ENCODE data around the gene ADK. TPM values are rescaled to one million over a fixed set of nuclear protein-coding genes. Genes with fewer than 3 reads are reported as not detected.

ADK gene
- total and polyA plus RNA-seq, 2 donors from 2014 or later: 33.0 to 38.3 TPM

- DNase-seq (peak in 1 of 5 donors; percentile 30), FAIRE-seq (no peak)
- intact Hi-C loops (cut with DNase I): no loop called here
- H3K27ac ChIP-seq (ENCODE audit: low read depth in 2 of 2, low read length in 2 of 2): no peak overlapping the region
- no peak overlapping the region for H3K9ac ChIP-seq (ENCODE audit: low read length in 3 of 3)
- H3K9me3 ChIP-seq (ENCODE audit: control insufficient read depth in 2 of 3, insufficient read depth in 1 of 3, low read length in 3 of 3): no peaks in the 10 kb centered on the region
- TF ChIP-seq CTCF (IDR thresholded peaks at IDR 0.05; ENCODE audit: borderline replicate concordance, extremely low read depth, insufficient read depth): no peak
- H3K27me3 ChIP-seq (ENCODE audit: control insufficient read depth, insufficient read depth, low read length): no peaks in the 10 kb centered on the region
- H3K4me3 ChIP-seq (ENCODE audit: low read length in 3 of 3): no peak overlapping the region
- H3K36me3 ChIP-seq (ENCODE audit: control insufficient read depth in 2 of 3, insufficient read depth in 3 of 3, low read length in 3 of 3): no peaks in the 10 kb centered on the region
- peaks cover 0 to 7% (median 3%) of the 10 kb centered on the region in 3 donors for H3K4me1 ChIP-seq (ENCODE audit: control insufficient read depth in 2 of 3, insufficient read depth in 2 of 3, low read depth in 1 of 3, low read length in 3 of 3)
Measured at GRCh38 chr10:74582566-74582965, 431.5 kb downstream of the ADK start.

DNA sequence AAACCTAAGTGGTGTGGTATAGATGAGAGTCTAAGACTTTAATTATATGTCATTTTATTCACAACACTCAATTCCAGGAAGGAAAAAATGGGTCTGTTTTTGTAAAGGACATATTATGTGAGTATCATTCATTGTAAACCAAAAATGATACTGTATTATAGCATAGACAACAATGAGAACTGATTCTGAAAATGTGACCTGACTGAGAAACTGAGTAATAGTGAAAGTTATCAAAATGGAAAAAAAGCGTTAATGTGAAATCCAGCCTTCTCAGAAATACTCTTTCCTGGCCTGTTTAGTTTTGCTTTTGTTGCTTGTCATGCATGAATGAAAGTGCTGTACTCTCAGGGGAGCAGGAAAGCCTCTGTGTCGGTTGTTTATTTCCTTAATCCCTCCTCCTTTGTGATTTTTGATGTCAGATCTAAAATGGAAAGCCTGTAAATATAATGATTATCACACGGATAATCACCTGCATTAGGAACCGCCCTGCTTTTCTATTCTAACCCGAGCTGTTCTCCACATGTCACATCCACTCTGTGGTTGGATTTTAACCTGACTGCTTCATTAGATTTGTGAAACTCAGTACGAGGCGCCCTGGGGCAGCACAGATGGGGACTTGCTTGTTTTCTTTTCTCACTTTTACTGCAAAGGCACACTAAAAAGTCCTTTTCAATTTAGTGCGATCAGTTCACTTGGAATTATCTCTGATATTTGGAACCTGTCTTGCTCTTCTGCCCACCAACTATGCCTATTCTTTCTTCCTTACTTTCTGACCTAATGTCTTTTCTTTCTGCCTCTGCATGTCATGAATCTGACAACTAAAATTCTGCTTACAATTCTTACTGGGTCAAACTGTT, 434.4 kb downstream of the ADK start:
- DNase-seq (peak in 4 of 5 donors; percentile 49 to 76 (median 64)), FAIRE-seq (no peak)
- Histone ChIP-seq H3K9me3 (ENCODE audit: control insufficient read depth in 2 of 3, insufficient read depth in 1 of 3, low read length in 3 of 3) (no peaks in the 10 kb centered on the region), H3K4me3 (ENCODE audit: low read length in 3 of 3) (peak overlapping the region; percentile 8 to 48 (median 24)), H3K4me1 (ENCODE audit: control insufficient read depth in 2 of 3, insufficient read depth in 2 of 3, low read depth in 1 of 3, low read length in 3 of 3) (peaks cover 5 to 19% (median 7%) of the 10 kb centered on the region in 3 donors), H3K9ac (ENCODE audit: low read length in 3 of 3) (peak overlapping the region in 1 of 3 donors; percentile 14), H3K27ac (ENCODE audit: low read depth in 2 of 2, low read length in 2 of 2) (peak overlapping the region; percentile 5 to 48), H3K36me3 (ENCODE audit: control insufficient read depth in 2 of 3, insufficient read depth in 3 of 3, low read length in 3 of 3) (no peaks in the 10 kb centered on the region), H3K27me3 (ENCODE audit: control insufficient read depth, insufficient read depth, low read length) (no peaks in the 10 kb centered on the region)
- TF ChIP-seq CTCF (IDR thresholded peaks at IDR 0.05; ENCODE audit: borderline replicate concordance, extremely low read depth, insufficient read depth): no peak
- intact Hi-C loops (cut with DNase I): no loop called here

DNA sequence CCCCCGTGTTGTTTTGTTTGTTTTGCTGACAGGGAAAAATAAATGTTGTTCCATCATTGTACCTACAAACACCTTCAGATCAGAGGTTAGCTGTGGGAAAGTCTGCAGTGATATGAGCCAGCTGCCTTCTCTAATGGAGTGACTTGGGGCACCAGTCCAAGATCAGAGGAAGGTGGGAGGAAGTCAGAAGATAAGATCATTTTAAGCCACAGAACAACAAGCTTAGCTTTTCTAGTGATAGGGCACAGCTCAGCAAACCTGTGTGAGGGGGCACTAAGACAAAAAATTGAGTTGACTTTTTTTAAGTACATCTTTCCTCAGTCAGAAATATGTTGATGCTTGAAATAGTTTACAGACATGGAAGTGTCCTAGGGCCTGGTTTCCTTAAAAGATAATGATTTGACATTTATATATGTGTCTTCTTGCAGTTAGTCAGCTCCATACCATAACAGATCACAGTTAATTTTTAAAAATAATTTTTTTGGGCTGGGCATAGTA, 435.1 kb downstream of the ADK start:
- peak in 3 of 5 donors; percentile 14 to 59 (median 50) for DNase-seq
- Histone ChIP-seq H3K27ac (ENCODE audit: low read depth in 2 of 2, low read length in 2 of 2) (peak overlapping the region; percentile 5 to 12), H3K4me3 (ENCODE audit: low read length in 3 of 3) (peak overlapping the region in 2 of 3 donors; percentile 24 to 48)

More for the DNA sequence above, 435.1 kb downstream of the ADK start:
- H3K9me3 ChIP-seq (ENCODE audit: control insufficient read depth in 2 of 3, insufficient read depth in 1 of 3, low read length in 3 of 3): no peaks in the 10 kb centered on the region
- no peaks in the 10 kb centered on the region for H3K27me3 ChIP-seq (ENCODE audit: control insufficient read depth, insufficient read depth, low read length)
- no peak for TF ChIP-seq CTCF (IDR thresholded peaks at IDR 0.05; ENCODE audit: borderline replicate concordance, extremely low read depth, insufficient read depth)
- intact Hi-C loops (cut with DNase I): no loop called here
- FAIRE-seq: no peak
- peaks cover 5 to 19% (median 7%) of the 10 kb centered on the region in 3 donors for H3K4me1 ChIP-seq (ENCODE audit: control insufficient read depth in 2 of 3, insufficient read depth in 2 of 3, low read depth in 1 of 3, low read length in 3 of 3)
- H3K36me3 ChIP-seq (ENCODE audit: control insufficient read depth in 2 of 3, insufficient read depth in 3 of 3, low read length in 3 of 3): no peaks in the 10 kb centered on the region
- peak overlapping the region in 1 of 3 donors; percentile 14 for H3K9ac ChIP-seq (ENCODE audit: low read length in 3 of 3)
